NCI-H2107 (cell line): ENCODE measurements around the gene ARHGEF26.
A peak's percentile ranks its signal among the peaks of the same experiment; 100 is the strongest.

ENCODE experiments used
- DNase-seq: peaks from one replicate; lab custom pipeline; 2025; lab: John Stamatoyannopoulos, UW

ARHGEF26 gene

GRCh38 chr3:154210986-154211385, 89.8 kb downstream of the ARHGEF26 start:
- no peak for DNase-seq

- no peak for DNase-seq
These were observed 93.1 kb downstream of the ARHGEF26 start for GRCh38 chr3:154214306-154214705.

GRCh38 chr3:154217671-154218070, 96.5 kb downstream of the ARHGEF26 start:
- no peak for DNase-seq

- no peak for DNase-seq
These were observed 97.5 kb downstream of the ARHGEF26 start for GRCh38 chr3:154218728-154219127.

- DNase-seq, result no peak
These were observed 99.3 kb downstream of the ARHGEF26 start for GRCh38 chr3:154220462-154220861.

GRCh38 chr3:154223519-154223918, 102.3 kb downstream of the ARHGEF26 start:
- no peak for DNase-seq

- no peak for DNase-seq
These were observed 103.2 kb downstream of the ARHGEF26 start for GRCh38 chr3:154224366-154224765.

GRCh38 chr3:154224866-154225265, 103.7 kb downstream of the ARHGEF26 start:
- no peak for DNase-seq

GRCh38 chr3:154225536-154225935, 104.3 kb downstream of the ARHGEF26 start:
- no peak for DNase-seq

- DNase-seq, result no peak
These were observed 106.3 kb downstream of the ARHGEF26 start for GRCh38 chr3:154227531-154227930.

GRCh38 chr3:154228561-154229216, 107.5 kb downstream of the ARHGEF26 start:
- no peak for DNase-seq

GRCh38 chr3:154229217-154229590, 108.0 kb downstream of the ARHGEF26 start:
- no peak for DNase-seq

GRCh38 chr3:154235330-154235729, 114.1 kb downstream of the ARHGEF26 start:
- no peak for DNase-seq

GRCh38 chr3:154236331-154236730, 115.1 kb downstream of the ARHGEF26 start:
- no peak for DNase-seq

GRCh38 chr3:154240235-154240634, 119.0 kb downstream of the ARHGEF26 start:
- no peak for DNase-seq

- no peak for DNase-seq
These were observed 120.3 kb downstream of the ARHGEF26 start for GRCh38 chr3:154241496-154241895.

- DNase-seq, result no peak
These were observed 121.6 kb downstream of the ARHGEF26 start for GRCh38 chr3:154242766-154243165.

- no peak for DNase-seq
These were observed 122.2 kb downstream of the ARHGEF26 start for GRCh38 chr3:154243353-154243752.

- DNase-seq, result no peak
These were observed 123.5 kb downstream of the ARHGEF26 start for GRCh38 chr3:154244644-154245043.

GRCh38 chr3:154247806-154248415, 126.7 kb downstream of the ARHGEF26 start:
- peak; percentile 14 for DNase-seq

- no peak for DNase-seq
These were observed 129.1 kb downstream of the ARHGEF26 start for GRCh38 chr3:154250291-154250690.

- no peak for DNase-seq
These were observed 130.4 kb downstream of the ARHGEF26 start for GRCh38 chr3:154251610-154252009.

- peak; percentile 78 for DNase-seq
These were observed 131.8 kb downstream of the ARHGEF26 start for GRCh38 chr3:154252759-154253638.
